Activated naive CD4-positive, alpha-beta T cell treated with Interleukin-2 at 50 U/mL for 16 hours (primary cell): Measurements from ENCODE around the gene MINK1.

ENCODE experiments used
- DNase-seq: peaks from one replicate; pipeline ENCODE4 v3.0.0-alpha.2; 2020

Gene MINK1

DNA sequence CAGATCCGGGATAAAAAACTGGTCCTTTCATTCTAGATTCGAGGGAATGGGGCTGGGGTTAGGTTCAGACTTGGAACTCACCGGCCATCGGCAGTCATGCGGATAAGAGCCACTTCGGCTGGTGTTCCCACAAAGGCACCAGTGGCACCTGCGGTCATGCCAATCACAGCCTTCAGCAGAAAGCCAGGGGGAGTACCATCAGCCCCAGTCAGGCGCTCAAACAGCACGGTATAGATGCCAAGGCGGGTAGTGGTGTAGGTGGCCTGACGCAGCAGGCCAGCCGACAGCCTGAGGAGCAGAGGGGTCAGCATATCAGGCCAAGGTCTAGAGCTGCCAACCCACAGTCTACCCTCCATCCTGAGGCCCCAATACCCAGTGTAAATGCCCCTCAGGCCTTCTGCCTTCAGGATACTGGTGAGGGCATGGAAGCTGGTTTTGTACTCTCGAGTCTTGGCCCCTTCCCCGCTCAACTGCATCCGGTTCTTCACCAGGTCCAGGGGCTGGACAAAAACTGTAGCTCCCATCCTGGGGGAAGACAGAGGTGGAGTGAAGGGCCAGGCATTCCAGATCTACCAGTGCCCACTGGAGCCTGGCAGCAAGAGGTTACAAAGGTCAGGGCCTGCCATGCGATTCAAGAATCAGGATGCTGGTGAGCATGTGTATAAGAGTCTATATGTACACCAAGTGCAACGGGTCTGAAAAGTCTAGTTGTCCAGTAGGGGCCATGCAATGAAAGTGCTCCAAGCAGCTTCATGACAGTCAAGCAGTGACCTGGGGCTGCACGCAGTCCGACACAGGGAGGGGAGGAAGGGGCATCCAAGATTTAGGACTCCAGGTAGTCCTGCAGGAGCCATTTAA lies 105.8 kb downstream of the MINK1 start:
- no peak for DNase-seq

DNA sequence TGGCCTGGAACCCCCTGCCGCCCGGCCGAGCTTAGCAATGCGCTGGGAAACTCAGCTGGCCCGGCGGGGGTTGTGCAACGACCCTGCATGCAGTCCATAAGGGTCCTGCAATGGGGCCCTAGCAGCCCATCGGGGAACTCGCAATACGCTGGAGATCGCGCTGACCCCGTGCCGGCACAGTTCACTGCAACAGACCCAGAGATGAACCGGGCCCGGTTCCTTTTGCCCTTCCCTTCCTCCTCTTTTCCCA lies 106.3 kb downstream of the MINK1 start:
- peak; percentile 27 for DNase-seq

- DNase-seq = peak; percentile 97
Observed at GRCh38 chr17:4939796-4940554, 106.8 kb downstream of the MINK1 start, which contains the start of the genes RNF167 and SLC25A11. Gene RNF167 (plus strand): TSS chr17:4940268. CDS start chr17:4940910, 642 bp downstream. Gene SLC25A11 (minus strand): TSS chr17:4940046. CDS start chr17:4939910, 136 bp downstream.

- DNase-seq = peak; percentile 47
Observed at GRCh38 chr17:4940555-4941318, 107.6 kb downstream of the MINK1 start.

- no peak for DNase-seq
Observed at GRCh38 chr17:4941319-4941610, 108.1 kb downstream of the MINK1 start.

DNA sequence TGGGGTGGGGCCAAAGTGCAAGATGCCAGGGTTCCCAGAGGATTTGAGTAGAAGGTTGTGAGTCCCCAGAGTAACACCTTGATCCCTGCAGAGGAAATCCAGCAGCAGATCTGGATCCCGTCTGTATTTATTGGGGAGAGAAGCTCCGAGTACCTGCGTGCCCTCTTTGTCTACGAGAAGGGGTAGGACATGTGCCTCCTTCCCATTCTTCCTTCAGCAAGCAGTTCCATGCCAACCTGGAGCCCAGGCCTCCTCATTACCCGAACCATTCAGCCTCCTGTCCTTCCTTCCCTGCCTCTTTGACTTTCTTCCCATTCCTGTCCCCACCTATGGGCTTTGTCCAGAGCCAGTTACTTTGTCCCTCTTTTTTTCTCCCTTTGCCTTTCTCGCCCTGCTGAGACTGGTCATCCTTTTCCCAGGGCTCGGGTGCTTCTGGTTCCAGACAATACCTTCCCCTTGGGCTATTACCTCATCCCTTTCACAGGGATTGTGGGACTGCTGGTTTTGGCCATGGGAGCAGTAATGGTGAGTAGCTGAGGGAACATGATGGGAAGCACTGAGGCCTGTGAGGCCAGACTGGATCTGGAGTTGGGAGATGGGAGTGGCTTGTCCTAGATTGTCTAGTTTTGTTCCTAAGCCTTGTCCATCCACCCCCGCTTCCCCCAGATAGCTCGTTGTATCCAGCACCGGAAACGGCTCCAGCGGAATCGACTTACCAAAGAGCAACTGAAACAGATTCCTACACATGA lies 109.8 kb downstream of the MINK1 start:
- no peak for DNase-seq

GRCh38 chr17:4944163-4944553 lies 111.0 kb downstream of the MINK1 start:
- peak; percentile 40 for DNase-seq

- DNase-seq = no peak
Observed at GRCh38 chr17:4944554-4945175, 111.5 kb downstream of the MINK1 start.

GRCh38 chr17:4945176-4945943 lies 112.2 kb downstream of the MINK1 start:
- DNase-seq = peak; percentile 89

- no peak for DNase-seq
Observed at GRCh38 chr17:4945944-4946280, 112.8 kb downstream of the MINK1 start.

GRCh38 chr17:4946312-4946976 lies 113.3 kb downstream of the MINK1 start:
- no peak for DNase-seq

GRCh38 chr17:4947010-4947410 lies 113.9 kb downstream of the MINK1 start:
- no peak for DNase-seq
